GM04503 (cell line): Measurements from ENCODE around the gene PPFIA2.

ENCODE experiments used
- DNase-seq: peaks from one replicate; pipeline ENCODE4 v3.0.0-alpha.2; 2012; ENCODE audit warnings: low read depth

PPFIA2 gene

DNA sequence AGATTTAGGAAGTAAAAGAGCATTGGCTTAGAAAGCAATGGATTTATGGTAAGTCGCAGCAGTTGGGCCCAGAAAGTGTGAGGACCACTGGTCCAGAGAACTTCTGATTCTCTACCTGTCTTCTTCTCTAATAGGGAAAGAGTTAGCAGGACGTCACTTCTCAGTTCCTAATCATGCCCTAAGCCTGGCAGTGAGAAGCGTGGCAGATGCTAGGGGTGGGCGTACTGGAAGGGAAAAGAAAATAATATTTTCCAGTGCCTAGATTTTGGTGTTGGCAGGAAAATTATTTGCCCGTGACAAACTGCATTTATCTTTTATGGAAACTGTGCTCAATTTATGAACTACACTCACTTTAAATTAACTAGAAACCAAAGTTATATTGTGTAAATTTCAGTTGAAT, 212.3 kb downstream of the PPFIA2 start:
- DNase-seq = no peak

- no peak for DNase-seq
Observed at GRCh38 chr12:81543621-81544139, 215.5 kb downstream of the PPFIA2 start.

DNA sequence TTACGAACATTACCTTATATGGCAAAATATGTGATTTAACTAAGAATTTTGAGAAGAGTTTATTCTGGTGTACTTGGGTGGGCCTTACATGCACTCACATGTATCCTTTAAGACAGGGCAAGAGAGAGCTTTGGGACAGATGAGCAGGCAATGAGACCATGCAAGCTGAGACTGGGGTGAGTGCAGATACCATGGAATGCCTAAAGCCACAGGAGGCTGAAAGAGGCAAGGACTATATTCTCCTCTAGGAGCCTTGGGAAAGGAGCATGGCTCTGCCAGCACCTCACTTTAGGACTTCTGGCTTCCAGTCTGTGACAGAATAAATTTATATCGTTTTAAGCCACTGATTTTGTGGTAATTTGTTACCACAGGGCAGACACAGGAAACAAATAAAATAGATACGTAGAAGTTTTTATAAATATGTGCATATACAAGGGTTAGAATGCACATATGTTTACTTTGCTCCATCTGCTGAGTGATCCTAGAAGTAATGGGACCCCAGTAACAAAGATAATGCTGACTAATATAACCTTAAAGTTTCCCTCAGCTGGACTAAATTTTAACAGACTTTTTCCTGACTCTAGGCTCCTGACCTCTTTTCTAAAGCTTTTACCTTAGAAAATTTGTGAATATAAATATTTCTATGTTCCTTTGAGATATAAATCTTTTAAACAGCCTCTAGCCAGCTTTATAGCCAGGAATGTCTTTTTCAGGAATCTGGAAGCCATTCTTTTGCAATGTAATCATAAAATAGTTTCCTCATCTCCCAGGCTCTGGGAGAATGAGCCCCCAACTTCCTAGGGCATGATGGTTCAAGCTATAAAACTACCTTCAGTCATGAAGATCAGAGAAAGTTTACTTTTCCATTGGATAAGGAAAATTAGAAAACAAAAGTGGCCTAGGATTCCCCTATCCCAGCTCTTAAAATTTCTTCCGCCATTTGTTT, 216.8 kb downstream of the PPFIA2 start:
- DNase-seq = no peak

- no peak for DNase-seq
Observed at GRCh38 chr12:81541121-81541520, 218.0 kb downstream of the PPFIA2 start.

GRCh38 chr12:81539279-81539678, 219.9 kb downstream of the PPFIA2 start:
- DNase-seq = no peak

DNA sequence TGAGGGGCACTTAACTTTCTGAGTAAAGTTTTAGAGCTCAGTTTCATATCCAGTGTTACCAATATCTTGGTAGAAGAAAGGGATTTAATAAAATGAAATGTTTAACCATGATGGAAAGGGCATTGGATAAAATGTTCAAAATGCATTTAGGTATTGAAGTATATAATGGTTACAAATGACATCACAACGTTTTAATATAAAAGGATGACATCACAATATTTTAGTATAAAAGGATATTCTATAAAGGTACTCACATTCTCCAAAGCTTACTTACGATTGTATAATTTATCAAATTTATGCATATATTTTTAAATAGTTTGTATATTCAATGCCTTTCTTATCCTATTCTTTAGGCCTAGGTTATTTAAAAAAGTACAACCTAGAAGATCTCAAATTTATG, 226.1 kb downstream of the PPFIA2 start:
- no peak for DNase-seq

GRCh38 chr12:81530352-81530751, 228.8 kb downstream of the PPFIA2 start:
- DNase-seq = no peak

DNA sequence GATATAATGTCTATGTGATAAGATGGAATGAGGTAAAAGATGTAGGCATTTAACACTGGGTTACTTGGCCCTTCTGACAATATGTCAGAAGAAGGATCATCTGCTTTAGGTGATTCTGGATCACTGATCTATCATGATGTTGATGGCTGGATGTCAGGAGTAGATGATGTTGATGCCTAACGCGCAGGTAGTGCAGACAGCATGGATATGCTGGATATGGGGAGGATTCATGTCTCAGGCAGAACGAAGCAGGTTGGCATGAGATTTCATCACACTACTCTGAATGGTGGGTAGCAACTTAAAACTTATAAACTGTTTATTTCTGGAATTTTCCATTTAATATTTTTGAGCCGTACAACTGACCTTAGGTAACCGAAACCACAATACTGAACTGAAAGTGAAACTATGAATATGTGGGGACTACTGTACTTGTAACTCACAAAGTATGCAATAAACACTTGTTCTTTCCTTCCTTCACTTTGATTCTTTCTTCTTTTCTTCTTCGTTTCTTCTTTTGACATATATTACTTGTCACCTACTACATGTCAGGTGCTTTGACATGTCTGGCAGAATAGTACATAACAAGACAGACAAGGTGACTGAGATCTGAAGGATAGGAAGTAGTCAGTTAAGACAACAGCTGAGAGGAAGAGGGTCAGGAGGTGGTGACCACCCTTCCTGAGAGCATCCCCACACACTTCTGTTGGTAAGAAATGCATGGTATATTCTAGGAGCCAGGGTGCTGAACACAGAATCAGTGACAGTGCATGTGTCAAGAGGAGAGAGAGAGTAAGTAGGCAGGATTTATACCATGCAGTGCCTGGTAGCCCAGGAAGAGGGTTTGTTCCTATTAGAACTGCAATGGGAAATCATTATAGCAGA, 238.8 kb downstream of the PPFIA2 start:
- DNase-seq = no peak

DNA sequence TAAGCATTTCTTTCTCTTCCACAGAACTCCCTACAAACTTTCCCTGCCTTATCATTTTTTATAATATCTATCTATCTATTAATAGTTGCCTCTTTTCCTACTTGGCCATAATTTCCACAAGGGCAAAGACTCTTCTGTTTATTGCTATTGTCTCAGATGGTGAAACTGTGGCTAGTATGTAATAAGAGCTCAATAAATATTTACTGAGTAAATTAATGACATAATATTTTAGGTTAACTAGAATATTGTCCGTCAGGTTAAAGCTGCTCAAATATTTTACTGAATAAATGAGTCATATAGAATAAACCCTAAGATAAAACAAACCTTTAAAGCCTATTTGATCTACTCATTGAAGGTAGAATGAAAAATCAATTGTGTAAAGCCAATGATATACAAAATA, 240.5 kb downstream of the PPFIA2 start:
- DNase-seq = no peak

- no peak for DNase-seq
Observed at GRCh38 chr12:81517296-81517695, 241.9 kb downstream of the PPFIA2 start.

DNA sequence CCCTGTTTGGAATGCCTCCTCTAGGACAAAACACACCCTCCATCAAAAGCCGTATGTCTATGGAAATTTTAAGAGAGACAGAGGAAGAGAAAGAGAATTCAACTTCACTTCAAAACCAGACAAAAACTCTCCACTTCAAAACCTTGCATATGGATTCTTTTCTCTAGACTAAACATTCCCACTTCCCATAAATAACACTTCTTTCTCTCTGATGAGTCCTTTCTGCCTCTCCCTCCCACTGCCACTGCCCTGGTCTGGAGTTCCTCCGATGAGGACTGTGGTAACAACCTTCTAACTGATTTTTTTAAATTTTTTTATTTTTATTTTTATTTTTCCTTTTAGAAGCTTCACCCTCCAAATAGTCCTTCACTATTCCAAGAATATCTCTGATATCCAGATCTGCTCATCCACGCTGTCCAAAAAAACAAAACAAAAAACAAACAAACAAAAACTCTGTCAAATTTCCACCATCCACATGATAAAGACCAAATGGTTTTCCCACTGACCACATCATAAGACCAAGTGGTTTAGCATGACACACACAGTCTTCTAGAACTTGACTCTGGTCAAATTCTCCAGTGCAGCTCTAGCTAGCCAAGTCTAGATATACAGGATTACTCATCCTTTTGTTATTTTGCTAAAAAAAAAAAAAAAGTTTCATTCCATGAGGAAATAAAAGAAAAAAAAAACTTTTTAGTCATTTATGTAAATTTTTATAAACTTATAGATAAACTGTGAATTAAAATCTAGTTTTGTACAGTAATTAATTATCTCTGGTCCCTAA, 256.0 kb downstream of the PPFIA2 start:
- DNase-seq = peak; percentile 11

GRCh38 chr12:81500788-81501187, 258.4 kb downstream of the PPFIA2 start:
- no peak for DNase-seq

GRCh38 chr12:81499809-81500208, 259.3 kb downstream of the PPFIA2 start:
- no peak for DNase-seq

- no peak for DNase-seq
Observed at GRCh38 chr12:81492131-81492720, 266.9 kb downstream of the PPFIA2 start.

- no peak for DNase-seq
Observed at GRCh38 chr12:81472934-81473333, 286.2 kb downstream of the PPFIA2 start.

DNA sequence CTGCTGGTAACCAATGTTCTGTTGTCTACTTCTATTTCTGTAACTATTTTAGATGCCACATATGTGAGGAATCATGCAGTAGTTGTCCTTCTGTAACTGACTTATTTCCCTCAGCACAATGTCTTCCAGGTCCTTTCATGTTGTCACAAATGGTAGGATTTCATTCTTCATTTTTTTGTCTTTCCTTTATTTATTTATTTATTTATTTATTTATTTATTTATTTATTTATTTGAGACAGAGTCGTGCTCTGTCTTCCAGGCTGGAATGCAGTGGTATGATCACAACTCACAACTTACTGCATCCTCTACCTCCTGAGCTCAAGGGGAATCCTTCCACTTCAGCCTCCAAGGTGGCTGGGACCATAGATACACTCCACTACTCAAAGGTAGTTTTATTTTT, 288.2 kb downstream of the PPFIA2 start:
- no peak for DNase-seq

GRCh38 chr12:81468206-81468605, 290.9 kb downstream of the PPFIA2 start:
- peak; percentile 4 for DNase-seq

GRCh38 chr12:81465876-81466275, 293.3 kb downstream of the PPFIA2 start:
- no peak for DNase-seq

GRCh38 chr12:81465191-81465590, 294.0 kb downstream of the PPFIA2 start:
- no peak for DNase-seq

DNA sequence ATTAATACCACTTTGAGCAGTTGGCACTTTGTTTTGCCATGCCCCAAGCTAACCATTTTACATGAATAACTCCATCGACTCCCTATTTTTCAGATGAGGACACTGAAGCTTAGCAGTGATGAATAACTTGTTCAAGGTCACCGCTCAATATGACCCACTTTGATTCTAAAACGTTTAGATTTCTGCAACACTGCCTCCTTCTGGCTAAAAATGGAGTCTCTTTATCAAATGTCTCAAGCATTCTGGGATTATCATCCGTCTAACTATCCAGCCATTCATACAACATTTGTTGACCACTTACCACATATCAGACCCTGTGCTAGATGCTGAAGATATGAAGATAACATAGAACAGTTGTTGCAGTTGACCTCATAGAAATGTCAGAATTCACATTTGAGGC, 298.0 kb downstream of the PPFIA2 start:
- DNase-seq = no peak

DNA sequence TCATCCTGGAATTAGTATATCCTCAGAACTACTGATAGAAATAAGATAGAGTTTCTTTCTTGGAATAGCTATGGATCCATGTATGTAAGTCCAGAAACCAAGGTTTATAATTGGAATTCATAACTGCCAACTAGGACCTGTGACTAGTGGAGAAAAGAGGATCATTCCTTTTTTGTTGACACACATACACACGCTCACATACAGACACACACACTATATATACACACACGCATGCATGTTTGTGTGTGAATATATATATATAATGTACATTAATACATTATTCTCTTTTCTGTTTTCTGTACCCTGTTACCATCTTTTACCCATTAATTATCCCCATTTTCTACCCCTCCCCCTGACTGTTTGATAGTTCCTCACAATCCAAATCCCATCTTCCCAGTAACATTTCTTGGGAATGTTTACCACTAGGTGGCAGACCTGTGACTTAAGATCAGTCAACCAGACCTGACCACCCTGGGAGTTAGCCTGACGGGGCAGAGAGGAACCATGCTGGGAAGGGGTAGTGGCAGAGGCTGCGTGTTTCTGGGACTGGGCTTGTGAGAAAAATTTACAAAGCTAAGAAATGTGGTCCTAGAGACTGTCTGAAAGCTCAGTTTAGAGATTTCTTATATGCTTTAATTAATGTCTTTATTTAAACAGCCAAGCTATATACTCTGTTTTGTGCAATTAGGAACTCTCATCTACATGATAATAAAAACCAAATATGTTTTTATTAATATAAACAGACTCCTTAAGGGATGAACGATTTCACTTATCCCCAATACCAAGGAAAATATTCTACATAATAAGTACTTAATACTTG, 308.0 kb downstream of the PPFIA2 start:
- DNase-seq = peak; percentile 8
